Upper lobe of left lung (tissue), 4 donors: Measurements from ENCODE around the gene ACOX2.

Experiments
- CTCF ChIP-seq, 6 experiments: fragments of 450-650 bp in 4 of 6; fragments of 200-600 bp in 2 of 6; sonication (generic) in 2 of 6; IDR thresholded peaks; one replicate each; pipeline ENCODE4 v1.5.1; 2016 to 2019; ENCODE audit warnings: antibody characterized with exemption in 6 of 6
- EP300 ChIP-seq, 4 donors: sonication (generic); formaldehyde crosslinking; IDR thresholded peaks; one replicate each; pipeline ENCODE4 v1.5.1; 2017; ENCODE audit warnings: antibody characterized with exemption in 4 of 4, control low read depth in 2 of 4
- POLR2A ChIP-seq, 4 donors: fragments of 450-650 bp; IDR thresholded peaks; one replicate each; pipeline ENCODE4 v1.5.1; 2016 to 2017; ENCODE audit warnings: antibody characterized with exemption in 4 of 4, mild to moderate bottlenecking in 2 of 4
- POLR2AphosphoS5 ChIP-seq, 2 donors: sonication (generic); formaldehyde crosslinking; IDR thresholded peaks; one replicate each; pipeline ENCODE4 v1.5.1; 2017; ENCODE audit warnings: antibody characterized with exemption in 2 of 2

- TF ChIP-seq CTCF (IDR thresholded peaks at IDR 0.05) (no peak), POLR2A (IDR thresholded peaks at IDR 0.05) (no peak), POLR2AphosphoS5 (IDR thresholded peaks at IDR 0.05) (no peak), EP300 (IDR thresholded peaks at IDR 0.05) (no peak)
Measured at GRCh38 chr3:58535531-58536500, 1.2 kb downstream of the ACOX2 start.
